ENCODE results near the gene TRERF1.
"Not testable (repeated sequence)": the region's sequence is repeated elsewhere in the genome, so short reads cannot be mapped to it uniquely, and the experiment has no call there.

GRCh38 chr6:42324656-42325324, 126.9 kb downstream of the TRERF1 start:
- not testable (repeated sequence) for TF ChIP-seq CTCF, POLR2A, POLR2AphosphoS5 (IDR thresholded peaks at IDR 0.05)

Measured in transverse colon (tissue), 4 donors.